Lung (tissue), 12 donors: ENCODE results near the gene MTRR. TPM values are rescaled to one million over a fixed set of nuclear protein-coding genes. Genes with fewer than 3 reads are reported as not detected.

ENCODE experiments used
- ATAC-seq: fragments of 200-7000 bp; cut with Tn5 transposase; one replicate; pipeline ENCODE4 v1.9.1; 2020; ENCODE audit warnings: moderate number of reproducible peaks; ENCODE audit not compliant: insufficient read depth, low FRiP score
- DNase-seq, 3 donors: peaks; one replicate each; pipeline ENCODE4 v3.0.0-alpha.2; 2013 to 2017
- H3K27ac ChIP-seq, 2 donors: one replicate each; pipeline ENCODE4 v1.5.1; 2013; ENCODE audit warnings: mild to moderate bottlenecking in 2 of 2, moderate library complexity in 2 of 2, control low read depth in 1 of 2, inconsistent platforms in 1 of 2, low read depth in 1 of 2, low read length in 1 of 2
- H3K27me3 ChIP-seq, 3 donors: one replicate each; pipeline ENCODE4 v1.5.1; 2013; ENCODE audit warnings: low read length in 2 of 3; ENCODE audit not compliant: control insufficient read depth in 3 of 3, insufficient read depth in 3 of 3
- H3K36me3 ChIP-seq, 4 donors: one replicate each; pipeline ENCODE4 v1.5.1; 2013; ENCODE audit warnings: low read length in 4 of 4, mild to moderate bottlenecking in 1 of 4, moderate library complexity in 1 of 4; ENCODE audit not compliant: control insufficient read depth in 4 of 4, insufficient read depth in 4 of 4
- H3K4me1 ChIP-seq, 5 donors: one replicate each; pipeline ENCODE4 v1.5.1; 2013; ENCODE audit warnings: low read length in 5 of 5, mild to moderate bottlenecking in 2 of 5, moderate library complexity in 1 of 5; ENCODE audit not compliant: control insufficient read depth in 5 of 5, insufficient read depth in 5 of 5
- H3K4me3 ChIP-seq: one replicate; pipeline ENCODE4 v1.5.1; 2013; ENCODE audit warnings: mild to moderate bottlenecking, control low read depth, moderate library complexity
- H3K9ac ChIP-seq, 2 donors: one replicate each; pipeline ENCODE4 v1.5.1; 2013; ENCODE audit warnings: low read length in 2 of 2, control low read depth in 1 of 2; ENCODE audit not compliant: insufficient read depth in 1 of 2
- H3K9me3 ChIP-seq, 4 donors: one replicate each; pipeline ENCODE4 v1.5.1; 2013; ENCODE audit warnings: low read length in 3 of 4, mild to moderate bottlenecking in 1 of 4, moderate library complexity in 1 of 4; ENCODE audit not compliant: control insufficient read depth in 4 of 4, insufficient read depth in 3 of 4
- WGBS, 2 donors: extraction: QIAGEN DNeasy Blood & Tissue Kit; methylation state at CpG; one replicate each; pipeline ENCODE4 v1.1.7; 2013; 5-methylcytosine and 5-hydroxymethylcytosine counted together
- polyA plus RNA-seq, 2 donors: library from polyadenylated mRNA; stranded (reverse); fragments of 200-250 nt; gene quantifications; one replicate each; pipeline ENCODE4 v1.2.1, GENCODE V29; 2013
- total RNA-seq, 2 donors: library from RNA; depleted of rRNA in 1 of 2; stranded (reverse); fragments of >200 nt in 1 of 2; gene quantifications; one replicate each; pipeline ENCODE4 v1.2.1, GENCODE V29; 2014 to 2021
- TF ChIP-seq, protein P1 (sequence below): IDR thresholded peaks from 2 replicates; pipeline ENCODE4 v1.5.1; 2012; ENCODE audit warnings: mild to moderate bottlenecking; ENCODE audit errors: control extremely low read depth, extremely low read depth
- donor health status: control.
- donor health status: control.
- donor health status: Bipolar disorder and iron deficiency.
- donor health status: healthy.
- donor health status: DM: yes; HTN: yes; CAD: no.

The MTRR gene
- total and polyA plus RNA-seq, 4 donors, result 31.0 to 115 (median 72.1) TPM

DNA sequence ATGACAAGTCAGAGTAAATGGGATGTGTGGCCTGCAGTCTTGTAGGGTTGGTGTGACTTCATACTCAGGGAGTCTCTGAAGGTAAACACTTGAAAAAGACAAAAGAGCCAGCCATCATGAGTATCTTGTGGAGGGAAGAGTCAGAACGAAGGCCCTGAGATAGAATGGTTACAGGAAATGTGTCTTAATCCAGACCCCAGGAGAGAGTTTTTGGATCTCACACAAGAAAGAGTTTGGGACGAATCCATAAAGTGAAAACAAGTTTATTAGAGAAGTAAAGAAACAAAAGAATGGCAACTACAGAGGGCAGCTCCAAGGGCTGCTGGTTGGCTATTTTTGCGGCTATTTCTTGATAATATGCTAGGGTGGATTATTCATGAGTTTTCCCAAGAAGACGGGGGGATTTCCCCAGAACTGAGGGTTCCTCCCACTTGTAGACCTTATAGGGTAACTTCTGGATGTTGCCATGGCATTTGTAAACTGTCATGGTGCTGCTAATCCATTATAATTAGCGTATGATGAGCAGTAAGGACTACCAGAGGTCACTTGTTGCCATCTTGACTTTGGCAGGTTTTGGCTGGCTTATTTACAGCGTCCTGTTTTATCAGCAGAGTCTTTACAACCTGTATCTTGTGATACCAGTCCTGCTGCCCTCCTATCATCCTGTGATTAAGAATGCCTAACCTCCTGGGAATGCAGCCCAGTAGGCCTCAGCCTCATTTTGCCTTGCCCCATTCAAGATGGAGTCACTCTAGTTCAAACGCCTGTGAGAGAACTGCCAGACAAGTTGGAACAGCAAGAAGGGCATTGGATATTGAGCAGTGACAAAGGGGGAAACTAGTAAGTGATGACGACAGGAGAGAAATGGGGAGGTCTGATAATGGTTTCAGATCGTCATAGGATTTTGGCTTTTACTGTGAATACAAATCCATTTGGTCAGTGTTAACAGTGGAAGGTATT is 34.0 kb downstream of the MTRR start:
- peaks cover 0 to 2% (median 0%) of the 10 kb centered on the region in 4 donors for H3K9me3 ChIP-seq
- peaks cover 18 to 34% (median 26%) of the 10 kb centered on the region in 4 donors for H3K36me3 ChIP-seq
- 96 to 97% methylated on average over 9 of the region's 9 CpGs for WGBS, 2 donors
- H3K4me3 ChIP-seq, result no peak overlapping the region
- TF ChIP-seq, protein P1, sequence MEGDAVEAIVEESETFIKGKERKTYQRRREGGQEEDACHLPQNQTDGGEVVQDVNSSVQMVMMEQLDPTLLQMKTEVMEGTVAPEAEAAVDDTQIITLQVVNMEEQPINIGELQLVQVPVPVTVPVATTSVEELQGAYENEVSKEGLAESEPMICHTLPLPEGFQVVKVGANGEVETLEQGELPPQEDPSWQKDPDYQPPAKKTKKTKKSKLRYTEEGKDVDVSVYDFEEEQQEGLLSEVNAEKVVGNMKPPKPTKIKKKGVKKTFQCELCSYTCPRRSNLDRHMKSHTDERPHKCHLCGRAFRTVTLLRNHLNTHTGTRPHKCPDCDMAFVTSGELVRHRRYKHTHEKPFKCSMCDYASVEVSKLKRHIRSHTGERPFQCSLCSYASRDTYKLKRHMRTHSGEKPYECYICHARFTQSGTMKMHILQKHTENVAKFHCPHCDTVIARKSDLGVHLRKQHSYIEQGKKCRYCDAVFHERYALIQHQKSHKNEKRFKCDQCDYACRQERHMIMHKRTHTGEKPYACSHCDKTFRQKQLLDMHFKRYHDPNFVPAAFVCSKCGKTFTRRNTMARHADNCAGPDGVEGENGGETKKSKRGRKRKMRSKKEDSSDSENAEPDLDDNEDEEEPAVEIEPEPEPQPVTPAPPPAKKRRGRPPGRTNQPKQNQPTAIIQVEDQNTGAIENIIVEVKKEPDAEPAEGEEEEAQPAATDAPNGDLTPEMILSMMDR, result no peak
- no peak overlapping the region for H3K9ac ChIP-seq
- ATAC-seq (no peak), DNase-seq (no peak)
- H3K27ac ChIP-seq, result no peak overlapping the region
- no peaks in the 10 kb centered on the region for H3K4me1 ChIP-seq
- no peaks in the 10 kb centered on the region for H3K27me3 ChIP-seq

DNA sequence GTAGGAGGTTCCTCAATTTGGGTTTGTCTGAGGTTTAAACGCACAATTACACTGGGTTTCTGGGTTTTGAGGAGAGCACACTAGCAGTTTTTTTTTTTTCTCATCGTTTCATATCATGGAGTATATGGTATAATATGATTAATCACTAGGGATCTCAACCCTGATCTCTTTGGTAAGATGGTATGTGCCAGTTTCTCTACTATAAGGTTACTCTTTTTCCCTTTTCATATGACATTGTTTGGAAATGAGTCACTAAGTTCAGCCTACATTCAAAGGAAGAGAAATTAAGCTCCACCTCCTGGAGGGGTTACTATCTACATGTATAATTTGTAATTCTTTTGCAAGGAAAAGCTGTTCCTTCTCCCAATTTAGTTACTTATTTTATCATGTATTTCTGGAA is 35.2 kb downstream of the MTRR start:
- no peak overlapping the region for H3K27ac ChIP-seq
- no peak overlapping the region for H3K9ac ChIP-seq
- no peak overlapping the region for H3K4me3 ChIP-seq
- WGBS, 2 donors, result 91 to 95% methylated on average over 2 of the region's 2 CpGs
- peaks cover 18 to 27% (median 24%) of the 10 kb centered on the region in 4 donors for H3K36me3 ChIP-seq
- TF ChIP-seq, protein P1, result no peak
- no peaks in the 10 kb centered on the region for H3K27me3 ChIP-seq
- DNase-seq (no peak), ATAC-seq (no peak)
- H3K4me1 ChIP-seq, result no peaks in the 10 kb centered on the region
- H3K9me3 ChIP-seq, result peaks cover 0 to 7% (median 4%) of the 10 kb centered on the region in 4 donors

DNA sequence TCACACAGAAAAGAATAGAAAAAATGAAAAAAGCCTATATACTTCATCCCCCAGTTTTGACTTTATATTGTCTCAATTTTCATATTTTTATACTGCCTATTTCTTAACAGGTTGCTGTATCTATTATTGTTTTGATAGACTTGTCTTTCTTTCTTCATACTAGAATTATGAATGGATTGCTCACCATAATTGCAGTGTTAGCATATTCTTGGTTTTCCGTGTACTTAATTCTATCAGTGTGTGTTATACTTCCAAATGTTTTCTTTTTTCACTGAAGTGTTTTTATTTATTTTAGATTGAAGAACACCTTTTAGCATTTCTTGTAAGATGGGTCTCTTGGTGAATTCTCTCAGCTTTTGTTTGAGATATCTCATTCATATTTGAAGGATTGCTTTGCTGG is 38.7 kb downstream of the MTRR start:
- TF ChIP-seq, protein P1, result no peak
- H3K9ac ChIP-seq, result no peak overlapping the region
- H3K27me3 ChIP-seq, result no peaks in the 10 kb centered on the region
- H3K27ac ChIP-seq, result no peak overlapping the region
- H3K4me3 ChIP-seq, result no peak overlapping the region
- H3K4me1 ChIP-seq, result no peaks in the 10 kb centered on the region
- DNase-seq (no peak), ATAC-seq (no peak)
- peaks cover 2 to 14% (median 13%) of the 10 kb centered on the region in 4 donors for H3K36me3 ChIP-seq
- WGBS, 2 donors, result 98 to 99% methylated on average over 1 of the region's 1 CpG
- H3K9me3 ChIP-seq, result peaks cover 2 to 7% (median 6%) of the 10 kb centered on the region in 4 donors
